Parathyroid adenoma (tissue), 2 donors: Measurements from ENCODE around the gene ATP13A3.

Experiments
- H2AFZ ChIP-seq: fragments of 300-600 bp; sonication (generic); one replicate; pipeline ENCODE4 v1.7.0; 2017; ENCODE audit warnings: antibody characterized with exemption, mild to moderate bottlenecking
- H3K27ac ChIP-seq: fragments of 300-600 bp; sonication (generic); one replicate; pipeline ENCODE4 v1.7.0; 2017
- H3K27me3 ChIP-seq: fragments of 300-600 bp; sonication (generic); one replicate; pipeline ENCODE4 v1.7.0; 2017; ENCODE audit warnings: low read length; ENCODE audit not compliant: control insufficient read depth, insufficient read depth
- H3K36me3 ChIP-seq: fragments of 300-600 bp; sonication (generic); one replicate; pipeline ENCODE4 v1.7.0; 2017; ENCODE audit warnings: low read length; ENCODE audit not compliant: control insufficient read depth, insufficient read depth
- H3K4me1 ChIP-seq: fragments of 300-600 bp; sonication (generic); one replicate; pipeline ENCODE4 v1.7.0; 2017; ENCODE audit warnings: control low read depth
- H3K4me2 ChIP-seq: fragments of 300-600 bp; sonication (generic); one replicate; pipeline ENCODE4 v1.7.0; 2017; ENCODE audit warnings: low read length
- H3K4me3 ChIP-seq: fragments of 300-600 bp; sonication (generic); one replicate; pipeline ENCODE4 v1.7.0; 2017; ENCODE audit warnings: low read depth, low read length
- H3K79me2 ChIP-seq: fragments of 300-600 bp; sonication (generic); one replicate; pipeline ENCODE4 v1.7.0; 2017; ENCODE audit warnings: control low read depth
- H3K9ac ChIP-seq: fragments of 300-600 bp; sonication (generic); one replicate; pipeline ENCODE4 v1.7.0; 2017; ENCODE audit warnings: mild to moderate bottlenecking
- H3K9me3 ChIP-seq: fragments of 300-600 bp; sonication (generic); one replicate; pipeline ENCODE4 v1.7.0; 2017; ENCODE audit warnings: low read length; ENCODE audit not compliant: control insufficient read depth
- TF ChIP-seq, protein P1 (sequence below): fragments of 300-600 bp; sonication (generic); IDR thresholded peaks from one replicate; pipeline ENCODE4 v1.7.0; 2017; ENCODE audit warnings: antibody characterized with exemption, mild to moderate bottlenecking
- donor health status: primary hyperparathyroidism.

ATP13A3 gene

DNA sequence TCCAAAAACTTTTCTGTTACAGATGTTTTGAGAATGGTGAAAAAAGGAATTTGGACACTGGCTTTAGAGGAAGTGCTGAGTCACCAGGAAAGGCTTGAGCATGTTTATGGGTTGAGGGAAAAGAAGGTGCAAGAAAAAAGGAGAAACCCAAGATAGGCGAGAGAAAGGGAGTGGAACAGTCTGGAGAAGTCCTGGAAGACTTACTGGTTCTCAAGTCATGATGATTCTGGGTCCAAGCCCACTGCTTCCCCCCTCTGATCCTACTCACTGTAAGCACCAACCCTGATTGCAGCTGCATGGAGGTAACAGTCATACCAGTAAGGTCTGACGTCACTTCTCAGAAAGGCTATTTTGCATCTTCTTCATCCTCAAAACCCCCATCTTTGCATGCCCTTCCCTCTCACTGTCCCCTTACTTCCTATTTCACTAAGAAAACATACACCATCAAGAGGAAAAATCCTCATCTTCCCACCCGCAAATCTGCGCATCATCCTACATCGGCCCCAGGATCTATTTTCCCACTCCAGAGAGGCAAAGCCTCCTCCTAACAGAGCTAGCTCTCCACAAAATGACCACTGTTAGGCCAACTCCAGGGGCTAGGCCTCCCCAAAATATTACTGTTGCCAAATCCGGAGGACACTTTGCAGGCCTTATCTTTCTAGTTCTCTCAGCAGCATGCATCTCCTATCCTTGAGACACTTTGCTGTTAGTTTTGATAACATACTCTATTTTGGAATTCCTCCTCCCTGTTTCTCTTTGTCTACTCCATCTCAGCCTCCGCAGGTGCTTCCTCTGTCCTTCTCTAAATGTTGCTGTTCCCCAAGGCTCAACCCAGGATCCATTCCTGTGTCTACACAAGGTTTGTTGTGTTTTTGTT, 3.2 kb upstream of the ATP13A3 start:
- TF ChIP-seq, protein P1, sequence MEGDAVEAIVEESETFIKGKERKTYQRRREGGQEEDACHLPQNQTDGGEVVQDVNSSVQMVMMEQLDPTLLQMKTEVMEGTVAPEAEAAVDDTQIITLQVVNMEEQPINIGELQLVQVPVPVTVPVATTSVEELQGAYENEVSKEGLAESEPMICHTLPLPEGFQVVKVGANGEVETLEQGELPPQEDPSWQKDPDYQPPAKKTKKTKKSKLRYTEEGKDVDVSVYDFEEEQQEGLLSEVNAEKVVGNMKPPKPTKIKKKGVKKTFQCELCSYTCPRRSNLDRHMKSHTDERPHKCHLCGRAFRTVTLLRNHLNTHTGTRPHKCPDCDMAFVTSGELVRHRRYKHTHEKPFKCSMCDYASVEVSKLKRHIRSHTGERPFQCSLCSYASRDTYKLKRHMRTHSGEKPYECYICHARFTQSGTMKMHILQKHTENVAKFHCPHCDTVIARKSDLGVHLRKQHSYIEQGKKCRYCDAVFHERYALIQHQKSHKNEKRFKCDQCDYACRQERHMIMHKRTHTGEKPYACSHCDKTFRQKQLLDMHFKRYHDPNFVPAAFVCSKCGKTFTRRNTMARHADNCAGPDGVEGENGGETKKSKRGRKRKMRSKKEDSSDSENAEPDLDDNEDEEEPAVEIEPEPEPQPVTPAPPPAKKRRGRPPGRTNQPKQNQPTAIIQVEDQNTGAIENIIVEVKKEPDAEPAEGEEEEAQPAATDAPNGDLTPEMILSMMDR, result no peak
- Histone ChIP-seq H3K79me2 (peaks cover 7% of the 10 kb centered on the region), H3K27me3 (no peaks in the 10 kb centered on the region), H3K27ac (no peak overlapping the region), H3K4me2 (no peak overlapping the region), H3K36me3 (no peaks in the 10 kb centered on the region), H3K9me3 (no peaks in the 10 kb centered on the region), H2AFZ (no peak overlapping the region), H3K4me1 (peaks cover 16% of the 10 kb centered on the region), H3K4me3 (no peak overlapping the region), H3K9ac (no peak overlapping the region)

DNA sequence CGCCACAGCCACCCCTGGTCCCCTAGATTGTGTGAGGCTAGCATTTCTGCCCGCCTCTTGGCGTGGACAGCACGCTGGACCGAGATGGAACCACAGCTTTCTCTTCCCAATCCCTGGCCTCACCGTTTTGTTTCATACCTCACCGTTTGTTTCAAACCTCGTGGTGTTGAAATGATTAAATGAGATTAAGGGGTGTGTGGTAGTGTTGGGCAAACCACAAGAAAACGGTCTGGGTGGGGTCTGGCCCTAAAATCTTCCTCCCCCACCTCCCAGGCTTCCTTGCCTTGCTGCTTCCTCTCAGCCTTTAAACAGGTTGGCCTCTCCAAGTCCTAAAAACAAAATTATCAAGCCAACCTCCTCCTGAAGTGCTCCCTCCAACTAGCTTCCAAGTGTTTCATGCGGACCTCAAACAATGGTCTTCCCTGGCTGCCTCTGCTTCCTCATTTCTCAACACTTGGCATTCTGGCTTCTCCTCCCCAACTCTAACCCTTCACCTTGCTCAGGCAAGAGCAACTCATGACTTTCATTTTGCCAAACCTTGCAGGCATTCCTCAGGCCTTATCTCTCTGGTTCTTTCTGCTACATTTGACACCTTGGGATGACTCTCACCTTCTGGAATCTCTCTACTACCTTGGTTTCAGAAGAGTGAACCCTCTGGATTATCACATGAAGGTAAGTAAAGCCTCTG, 1.4 kb upstream of the ATP13A3 start:
- Histone ChIP-seq H3K27me3 (no peaks in the 10 kb centered on the region), H3K27ac (no peak overlapping the region), H3K79me2 (peaks cover 15% of the 10 kb centered on the region), H3K36me3 (no peaks in the 10 kb centered on the region), H2AFZ (no peak overlapping the region), H3K4me1 (peaks cover 6% of the 10 kb centered on the region), H3K4me3 (no peak overlapping the region), H3K9me3 (no peaks in the 10 kb centered on the region), H3K9ac (no peak overlapping the region), H3K4me2 (no peak overlapping the region)
- TF ChIP-seq, protein P1, result no peak

DNA sequence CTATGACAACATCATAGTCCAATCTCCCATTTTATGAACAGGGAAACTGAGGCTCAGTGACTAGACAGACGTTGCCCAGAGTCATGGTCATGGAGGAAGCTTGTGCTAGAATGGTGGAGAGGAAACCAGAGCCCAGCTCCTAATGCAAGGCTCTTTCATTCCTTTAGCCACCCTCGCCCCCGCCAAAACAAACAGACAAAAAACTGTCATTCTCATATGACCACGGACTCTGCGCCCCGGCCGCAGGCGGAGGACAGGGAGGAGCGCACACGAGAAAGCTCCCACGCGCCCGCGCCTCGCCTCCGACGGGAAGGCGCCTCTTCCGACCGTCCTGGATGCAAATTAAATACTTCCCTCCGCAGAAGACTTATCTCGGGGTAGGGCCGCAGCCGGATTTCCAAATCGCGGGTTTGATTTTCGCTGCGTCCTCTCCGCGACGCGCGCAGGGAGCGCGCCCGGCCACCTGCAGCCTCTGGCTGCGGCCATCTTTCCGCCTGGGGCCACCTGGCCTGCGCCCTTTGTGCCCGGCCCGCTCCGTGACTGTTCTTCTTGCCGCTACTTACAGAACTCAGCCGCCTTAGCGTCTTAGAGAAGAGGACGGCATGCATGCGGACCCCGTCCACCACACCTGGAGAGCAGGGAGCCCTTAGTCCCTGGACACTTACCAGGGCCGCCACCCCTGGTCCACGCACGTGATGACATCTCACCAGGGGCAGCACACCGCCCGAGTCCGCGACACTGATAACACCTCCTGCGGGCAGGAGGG, 670 bp upstream of the ATP13A3 start:
- Histone ChIP-seq H3K9me3 (no peaks in the 10 kb centered on the region), H3K4me3 (peak overlapping the region; percentile 57), H3K79me2 (peaks cover 17% of the 10 kb centered on the region), H3K36me3 (no peaks in the 10 kb centered on the region), H2AFZ (peak overlapping the region; percentile 61), H3K27me3 (no peaks in the 10 kb centered on the region), H3K27ac (peak overlapping the region; percentile 53), H3K9ac (no peak overlapping the region), H3K4me1 (peaks cover 6% of the 10 kb centered on the region), H3K4me2 (peak overlapping the region; percentile 65)
- TF ChIP-seq, protein P1, result no peak

DNA sequence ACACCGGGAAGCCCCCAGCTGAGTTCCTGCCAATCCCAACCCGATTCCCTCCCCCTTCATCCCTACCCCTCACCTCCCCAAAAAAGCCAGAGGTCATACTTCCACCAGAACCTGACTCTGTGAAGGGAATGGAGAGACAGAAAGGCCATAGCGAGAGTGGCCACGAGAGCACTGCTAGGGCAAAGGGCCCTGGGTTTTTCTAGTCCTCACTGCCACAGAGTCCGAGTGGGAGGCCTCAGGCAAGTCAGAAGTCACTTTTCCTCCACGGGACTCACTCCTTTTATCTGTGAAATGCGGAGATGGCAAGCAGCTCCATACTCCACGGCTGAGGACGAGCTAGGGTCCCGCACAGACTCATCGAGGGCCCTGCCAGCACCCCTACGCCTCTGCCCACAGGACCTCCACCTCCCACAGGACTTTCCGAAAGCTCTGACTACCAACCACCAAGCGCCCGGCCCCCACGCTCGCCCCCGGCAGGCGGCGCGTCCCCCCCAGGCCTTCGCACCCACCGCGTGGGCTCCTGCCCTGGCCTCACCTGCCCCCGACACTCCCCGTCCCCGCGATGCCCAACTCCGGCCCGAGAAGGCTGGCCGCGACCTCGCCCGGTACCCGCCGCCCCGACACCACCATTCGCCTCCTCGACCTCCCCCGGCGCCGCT, 792 bp downstream of the ATP13A3 start:
- Histone ChIP-seq H3K9me3 (no peaks in the 10 kb centered on the region), H3K27ac (peak overlapping the region; percentile 61), H3K36me3 (no peaks in the 10 kb centered on the region), H3K79me2 (peaks cover 17% of the 10 kb centered on the region), H3K4me2 (peak overlapping the region; percentile 91), H3K4me3 (peak overlapping the region; percentile 69), H3K4me1 (peaks cover 12% of the 10 kb centered on the region), H3K9ac (peak overlapping the region; percentile 81), H2AFZ (peak overlapping the region; percentile 80), H3K27me3 (no peaks in the 10 kb centered on the region)
- TF ChIP-seq, protein P1, result peak; percentile 16
